HCT116 (cell line): ENCODE measurements around the gene TENM4. TPM values are rescaled to one million over a fixed set of nuclear protein-coding genes. Genes with fewer than 3 reads are reported as not detected.

ENCODE experiments used
- ATAC-seq: fragments of 200-7000 bp; cut with Tn5 transposase; 2 replicates; pipeline ENCODE4 v1.9.1; 2020; ENCODE audit warnings: mild to moderate bottlenecking, moderate library complexity
- BruUV-seq: library from RNA; stranded (reverse); fragments of 400-500 nt; replicated peaks from 2 replicates; lab custom pipeline; 2021; lab: Mats Ljungman, UMichigan
- CTCF ChIA-PET: fragments of 300-600 bp; sonication (Branson Sonifier 250); formaldehyde crosslinking; loops from one replicate; lab custom pipeline; 2021; ENCODE audit warnings: antibody characterized with exemption; lab: Charles Lee
- POLR2A ChIA-PET: fragments of 300-600, 350-600 bp; sonication (Branson Sonifier 250); formaldehyde crosslinking; loops from one replicate; lab custom pipeline; 2021; ENCODE audit warnings: antibody characterized with exemption; lab: Charles Lee
- RAD21 ChIA-PET, 2 experiments: fragments of 300-600 bp; sonication (Branson Sonifier 250); formaldehyde crosslinking; loops; one replicate each; lab custom pipeline; 2023; ENCODE audit warnings: low total read pairs in 2 of 2; ENCODE audit not compliant: uncharacterized antibody in 2 of 2, unreplicated experiment in 2 of 2, low non-redundant PET in 1 of 2; lab: Charles Lee
- DNase-seq: peaks from one replicate; pipeline ENCODE4 v3.0.0-alpha.2; 2010; ENCODE audit warnings: low read depth, low spot score
- H2AFZ ChIP-seq: fragments of 200-600 bp; shearing (Covaris generic), sonication (generic); 2 replicates; pipeline ENCODE4 v1.6.1; 2017; ENCODE audit warnings: low read depth, mixed run types, mixed read lengths, antibody characterized with exemption, low read length; ENCODE audit not compliant: poor library complexity, severe bottlenecking
- H3K27ac ChIP-seq: 2 replicates; pipeline ENCODE4 v1.5.1; 2012; ENCODE audit warnings: low read depth, low read length
- H3K27me3 ChIP-seq: fragments of 200-600 bp; sonication (generic); 2 replicates; pipeline ENCODE4 v1.6.1; 2016; ENCODE audit warnings: mixed run types, low read length, mixed read lengths; ENCODE audit not compliant: insufficient read depth
- H3K36me3 ChIP-seq, 2 experiments: fragments of 200-500 bp in 1 of 2; fragments of 200-600 bp in 1 of 2; sonication (Bioruptor generic) in 1 of 2; sonication (generic) in 1 of 2; 2 replicates each; pipeline versions ENCODE4 v1.5.1 to v1.6.1; 2014 to 2016; ENCODE audit warnings: low read length in 2 of 2, inconsistent platforms in 1 of 2, mixed read lengths in 1 of 2, mixed run types in 1 of 2; ENCODE audit not compliant: insufficient read depth in 2 of 2, control insufficient read depth in 1 of 2
- H3K4me1 ChIP-seq, 2 experiments: fragments of 200-600 bp in 1 of 2; sonication (generic) in 1 of 2; 2 replicates each; pipeline versions ENCODE4 v1.5.1 to v1.6.1; 2012 to 2017; ENCODE audit warnings: low read length in 2 of 2, inconsistent platforms in 1 of 2, mild to moderate bottlenecking in 1 of 2, mixed read lengths in 1 of 2, mixed run types in 1 of 2, moderate library complexity in 1 of 2; ENCODE audit not compliant: insufficient read depth in 2 of 2, control insufficient read depth in 1 of 2
- H3K4me2 ChIP-seq: fragments of 200-600 bp; sonication (generic); 2 replicates; pipeline ENCODE4 v1.6.1; 2017; ENCODE audit warnings: mixed run types, low read length, mixed read lengths
- H3K4me3 ChIP-seq, 2 experiments: fragments of 200-600 bp in 1 of 2; sonication (generic) in 1 of 2; replicated peaks in 1 of 2; 2 replicates each; pipeline ENCODE4 v1.5.1; 2011 to 2016; ENCODE audit warnings: low read length in 2 of 2, control low read depth in 1 of 2, low read depth in 1 of 2, mild to moderate bottlenecking in 1 of 2, mixed read lengths in 1 of 2, mixed run types in 1 of 2
- H3K79me2 ChIP-seq: fragments of 200-600 bp; sonication (generic); 2 replicates; pipeline ENCODE4 v1.6.1; 2017; ENCODE audit warnings: mild to moderate bottlenecking, mixed run types, low read length, moderate library complexity, mixed read lengths; ENCODE audit not compliant: insufficient read depth
- H3K9ac ChIP-seq: fragments of 200-600 bp; sonication (generic); 2 replicates; pipeline ENCODE4 v1.6.1; 2016; ENCODE audit warnings: low read length, mixed read lengths
- H3K9me2 ChIP-seq: fragments of 200-600 bp; sonication (generic), shearing (Covaris generic); 2 replicates; pipeline ENCODE4 v1.6.1; 2017; ENCODE audit warnings: mixed run types, mild to moderate bottlenecking, moderate library complexity; ENCODE audit not compliant: insufficient read depth
- H3K9me3 ChIP-seq, 2 experiments: fragments of 200-500 bp in 1 of 2; fragments of 200-600 bp in 1 of 2; sonication (Bioruptor generic) in 1 of 2; sonication (generic) in 1 of 2; 2 replicates each; pipeline ENCODE4 v1.6.1; 2014 to 2017; ENCODE audit warnings: low read length in 2 of 2, mixed read lengths in 2 of 2, inconsistent platforms in 1 of 2, low read depth in 1 of 2, mild to moderate bottlenecking in 1 of 2, mixed run types in 1 of 2, moderate library complexity in 1 of 2; ENCODE audit not compliant: control insufficient read depth in 1 of 2, insufficient read depth in 1 of 2
- H4K20me1 ChIP-seq: fragments of 200-600 bp; sonication (generic), shearing (Covaris generic); 2 replicates; pipeline ENCODE4 v1.6.1; 2017; ENCODE audit warnings: mixed run types, mild to moderate bottlenecking, moderate library complexity; ENCODE audit not compliant: insufficient read depth
- CBX3 ChIP-seq: IDR thresholded peaks from 2 replicates; pipeline ENCODE4 v1.6.1; 2012; ENCODE audit warnings: low read depth
- CEBPB ChIP-seq: IDR thresholded peaks from 2 replicates; pipeline ENCODE4 v1.6.1; 2012; ENCODE audit warnings: low read depth
- ELF1 ChIP-seq: IDR thresholded peaks from 2 replicates; pipeline ENCODE4 v1.6.1; 2012; ENCODE audit warnings: low read depth, borderline replicate concordance
- EZH2 ChIP-seq: fragments of 200-600 bp; sonication (generic); IDR thresholded peaks from 2 replicates; pipeline ENCODE4 v1.6.1; 2017; ENCODE audit warnings: antibody characterized with exemption, mixed run types
- EZH2phosphoT487 ChIP-seq: fragments of 200-600 bp; IDR thresholded peaks from 2 replicates; pipeline ENCODE4 v1.6.1; 2018; ENCODE audit warnings: antibody characterized with exemption, borderline replicate concordance
- FOSL1 ChIP-seq: IDR thresholded peaks from 2 replicates; pipeline ENCODE4 v1.6.1; 2012; ENCODE audit warnings: low read depth
- RAD21 ChIP-seq: IDR thresholded peaks from 2 replicates; pipeline ENCODE4 v1.6.1; 2012; ENCODE audit warnings: low read depth, mild to moderate bottlenecking
- SP1 ChIP-seq: IDR thresholded peaks from 2 replicates; pipeline ENCODE4 v1.6.1; 2012; ENCODE audit warnings: low read depth
- SRF ChIP-seq: IDR thresholded peaks from 2 replicates; pipeline ENCODE4 v1.6.1; 2012; ENCODE audit warnings: low read depth
- TCF7L2 ChIP-seq: IDR thresholded peaks from 2 replicates; pipeline ENCODE4 v1.7.0; 2011; ENCODE audit warnings: borderline replicate concordance, inconsistent platforms; ENCODE audit not compliant: insufficient read depth, insufficient read length; ENCODE audit errors: extremely low read depth
- YY1 ChIP-seq: IDR thresholded peaks from 2 replicates; pipeline ENCODE4 v1.6.1; 2011; ENCODE audit warnings: low read length, low read depth, moderate library complexity, mild to moderate bottlenecking; ENCODE audit not compliant: insufficient replicate concordance; ENCODE audit errors: extremely low read depth
- ZBTB33 ChIP-seq: IDR thresholded peaks from 2 replicates; pipeline ENCODE4 v1.6.1; 2011; ENCODE audit warnings: mild to moderate bottlenecking, low read length, moderate library complexity; ENCODE audit not compliant: insufficient replicate concordance; ENCODE audit errors: extremely low read depth
- ZNF274 ChIP-seq: fragments of 200-500 bp; sonication (Bioruptor generic); IDR thresholded peaks from 2 replicates; pipeline ENCODE4 v1.6.1; 2014; ENCODE audit warnings: mild to moderate bottlenecking, low read depth, low read length, inconsistent platforms
- intact Hi-C: fragments of 100-400 bp; cut with micrococcal nuclease; formaldehyde crosslinking; loops from 2 replicates; pipeline ENCODE4 v1.10.0; 2022
- total RNA-seq: library from RNA; stranded (reverse); gene quantifications from one replicate; pipeline ENCODE4 v1.2.1, GENCODE V29; 2021; ENCODE audit not compliant: unreplicated experiment
- TF ChIP-seq, protein P1 (sequence below): IDR thresholded peaks from 2 replicates; pipeline ENCODE4 v1.6.1; 2012; ENCODE audit warnings: low read depth
- TF ChIP-seq, protein P2 (sequence below): IDR thresholded peaks from 2 replicates; pipeline ENCODE4 v1.6.1; 2012
- TF ChIP-seq, protein P3 (sequence below), 3 experiments: fragments of 200-600 bp in 1 of 3; sonication (generic) in 1 of 3; IDR thresholded peaks in 2 of 3; conservative IDR thresholded peaks in 1 of 3; 2 replicates each; pipeline ENCODE4 v1.5.1; 2012 to 2017; ENCODE audit warnings: low read depth in 2 of 3, low read length in 2 of 3, antibody characterized with exemption in 1 of 3, borderline replicate concordance in 1 of 3, control low read depth in 1 of 3, mild to moderate bottlenecking in 1 of 3, mixed read lengths in 1 of 3, mixed run types in 1 of 3, moderate library complexity in 1 of 3; ENCODE audit not compliant: insufficient read depth in 1 of 3
- TF ChIP-seq, protein P4 (sequence below): IDR thresholded peaks from 2 replicates; pipeline ENCODE4 v1.6.1; 2012

TENM4 gene
- total RNA-seq, 1 experiment from 2014 or later: 0.05 TPM

GRCh38 chr11:79330651-79331050 is 110.2 kb downstream of the TENM4 start:
- CTCF ChIA-PET: no interaction called here
- ATAC-seq (no peak), DNase-seq (no peak)
- Histone ChIP-seq H3K4me2 (no peak overlapping the region), H3K4me1 (no peaks in the 10 kb centered on the region), H2AFZ (no peak overlapping the region), H3K79me2 (no peaks in the 10 kb centered on the region), H3K9me3 (no peaks in the 10 kb centered on the region), H4K20me1 (no peaks in the 10 kb centered on the region), H3K27ac (no peak overlapping the region), H3K36me3 (no peaks in the 10 kb centered on the region), H3K9ac (no peak overlapping the region), H3K4me3 (no peak overlapping the region), H3K9me2 (no peaks in the 10 kb centered on the region), H3K27me3 (peaks cover 27% of the 10 kb centered on the region)
- TF ChIP-seq EZH2phosphoT487: no peak
- TF ChIP-seq, protein P1, sequence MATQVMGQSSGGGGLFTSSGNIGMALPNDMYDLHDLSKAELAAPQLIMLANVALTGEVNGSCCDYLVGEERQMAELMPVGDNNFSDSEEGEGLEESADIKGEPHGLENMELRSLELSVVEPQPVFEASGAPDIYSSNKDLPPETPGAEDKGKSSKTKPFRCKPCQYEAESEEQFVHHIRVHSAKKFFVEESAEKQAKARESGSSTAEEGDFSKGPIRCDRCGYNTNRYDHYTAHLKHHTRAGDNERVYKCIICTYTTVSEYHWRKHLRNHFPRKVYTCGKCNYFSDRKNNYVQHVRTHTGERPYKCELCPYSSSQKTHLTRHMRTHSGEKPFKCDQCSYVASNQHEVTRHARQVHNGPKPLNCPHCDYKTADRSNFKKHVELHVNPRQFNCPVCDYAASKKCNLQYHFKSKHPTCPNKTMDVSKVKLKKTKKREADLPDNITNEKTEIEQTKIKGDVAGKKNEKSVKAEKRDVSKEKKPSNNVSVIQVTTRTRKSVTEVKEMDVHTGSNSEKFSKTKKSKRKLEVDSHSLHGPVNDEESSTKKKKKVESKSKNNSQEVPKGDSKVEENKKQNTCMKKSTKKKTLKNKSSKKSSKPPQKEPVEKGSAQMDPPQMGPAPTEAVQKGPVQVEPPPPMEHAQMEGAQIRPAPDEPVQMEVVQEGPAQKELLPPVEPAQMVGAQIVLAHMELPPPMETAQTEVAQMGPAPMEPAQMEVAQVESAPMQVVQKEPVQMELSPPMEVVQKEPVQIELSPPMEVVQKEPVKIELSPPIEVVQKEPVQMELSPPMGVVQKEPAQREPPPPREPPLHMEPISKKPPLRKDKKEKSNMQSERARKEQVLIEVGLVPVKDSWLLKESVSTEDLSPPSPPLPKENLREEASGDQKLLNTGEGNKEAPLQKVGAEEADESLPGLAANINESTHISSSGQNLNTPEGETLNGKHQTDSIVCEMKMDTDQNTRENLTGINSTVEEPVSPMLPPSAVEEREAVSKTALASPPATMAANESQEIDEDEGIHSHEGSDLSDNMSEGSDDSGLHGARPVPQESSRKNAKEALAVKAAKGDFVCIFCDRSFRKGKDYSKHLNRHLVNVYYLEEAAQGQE: no peak
- no peak for TF ChIP-seq TCF7L2
- TF ChIP-seq CBX3: no peak
- TF ChIP-seq, protein P2, sequence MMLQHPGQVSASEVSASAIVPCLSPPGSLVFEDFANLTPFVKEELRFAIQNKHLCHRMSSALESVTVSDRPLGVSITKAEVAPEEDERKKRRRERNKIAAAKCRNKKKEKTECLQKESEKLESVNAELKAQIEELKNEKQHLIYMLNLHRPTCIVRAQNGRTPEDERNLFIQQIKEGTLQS: no peak
- TF ChIP-seq EZH2: no peak
- no peak for TF ChIP-seq RAD21
- TF ChIP-seq, protein P3, sequence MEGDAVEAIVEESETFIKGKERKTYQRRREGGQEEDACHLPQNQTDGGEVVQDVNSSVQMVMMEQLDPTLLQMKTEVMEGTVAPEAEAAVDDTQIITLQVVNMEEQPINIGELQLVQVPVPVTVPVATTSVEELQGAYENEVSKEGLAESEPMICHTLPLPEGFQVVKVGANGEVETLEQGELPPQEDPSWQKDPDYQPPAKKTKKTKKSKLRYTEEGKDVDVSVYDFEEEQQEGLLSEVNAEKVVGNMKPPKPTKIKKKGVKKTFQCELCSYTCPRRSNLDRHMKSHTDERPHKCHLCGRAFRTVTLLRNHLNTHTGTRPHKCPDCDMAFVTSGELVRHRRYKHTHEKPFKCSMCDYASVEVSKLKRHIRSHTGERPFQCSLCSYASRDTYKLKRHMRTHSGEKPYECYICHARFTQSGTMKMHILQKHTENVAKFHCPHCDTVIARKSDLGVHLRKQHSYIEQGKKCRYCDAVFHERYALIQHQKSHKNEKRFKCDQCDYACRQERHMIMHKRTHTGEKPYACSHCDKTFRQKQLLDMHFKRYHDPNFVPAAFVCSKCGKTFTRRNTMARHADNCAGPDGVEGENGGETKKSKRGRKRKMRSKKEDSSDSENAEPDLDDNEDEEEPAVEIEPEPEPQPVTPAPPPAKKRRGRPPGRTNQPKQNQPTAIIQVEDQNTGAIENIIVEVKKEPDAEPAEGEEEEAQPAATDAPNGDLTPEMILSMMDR (IDR thresholded peaks at IDR 0.05 in 2 of 3, conservative IDR thresholded peaks at IDR 0.05 in 1 of 3; ENCODE audit: borderline replicate concordance in 1 of 3, insufficient read depth in 1 of 3, low read depth in 2 of 3, low read length in 2 of 3): no peak
- TF ChIP-seq SRF: no peak
- TF ChIP-seq YY1: no peak
- TF ChIP-seq ZNF274: no peak
- no peak for TF ChIP-seq ZBTB33
- TF ChIP-seq FOSL1: no peak
- TF ChIP-seq SP1: no peak
- TF ChIP-seq ELF1: no peak
- no peak for TF ChIP-seq CEBPB
- TF ChIP-seq, protein P4, sequence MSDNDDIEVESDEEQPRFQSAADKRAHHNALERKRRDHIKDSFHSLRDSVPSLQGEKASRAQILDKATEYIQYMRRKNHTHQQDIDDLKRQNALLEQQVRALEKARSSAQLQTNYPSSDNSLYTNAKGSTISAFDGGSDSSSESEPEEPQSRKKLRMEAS: no peak
- no TSS peak for BruUV-seq
- RAD21 ChIA-PET: no interaction called here
- POLR2A ChIA-PET: no interaction called here
- intact Hi-C loops: no loop called here
